Measurements from ENCODE around the gene MET. TPM values are rescaled to one million over a fixed set of nuclear protein-coding genes. Genes with fewer than 3 reads are reported as not detected.

The MET gene
- total and polyA plus RNA-seq, 10 of the 15 experiments (the other 5 are each of a cell fraction or from before 2014, with no cell fraction given) = 0.01 to 0.21 TPM; not detected in 8

GRCh38 chr7:116770941-116771340, 98.9 kb downstream of the MET start:
- no peak overlapping the region for H3K27ac ChIP-seq (ENCODE audit: control insufficient read depth, insufficient read depth)
- no peak overlapping the region for H3K4me2 ChIP-seq (ENCODE audit: control insufficient read depth, insufficient read depth)
- ChIA-PET POLR2A (no interaction called here), CTCF (no interaction called here), SMC1A (ENCODE audit: uncharacterized antibody, unreplicated experiment) (interaction anchor here (1.5 kb wide), 1 partner anchor 10 kb away, joined by 3 read pairs; no protein-coding TSS in a partner anchor), RAD21 (ENCODE audit: unreplicated experiment) (no interaction called here)
- no TSS peak for BruUV-seq (replicated peaks)
- no peak overlapping the region for H3K9ac ChIP-seq (ENCODE audit: control insufficient read depth, insufficient read depth, low read length)
- in situ Hi-C loops (cut with MboI) = no loop called here
- no peak overlapping the region for H2AFZ ChIP-seq (ENCODE audit: control insufficient read depth, low read depth, low read length)
- ATAC-seq (no peak), DNase-seq (ENCODE audit: low read depth, low spot score) (no peak), FAIRE-seq (no peak)
- no peaks in the 10 kb centered on the region for H3K79me2 ChIP-seq (ENCODE audit: control insufficient read depth, insufficient read depth, low read length)
- intact Hi-C loops (cut with micrococcal nuclease; ENCODE audit: unreplicated experiment) = no loop called here
- peaks cover 0 to 8% of the 10 kb centered on the region in 2 experiments; a peak in 2 of 4 replicates for H3K27me3 ChIP-seq (replicated peaks in 1 of 2; ENCODE audit: control insufficient read depth in 2 of 2, insufficient read depth in 2 of 2, low read length in 1 of 2)
- H3K4me1 ChIP-seq (ENCODE audit: control insufficient read depth, insufficient read depth, low read length) = no peaks in the 10 kb centered on the region
- no peak overlapping the region for H3K4me3 ChIP-seq
- H4K20me1 ChIP-seq (ENCODE audit: control insufficient read depth, insufficient read depth) = no peaks in the 10 kb centered on the region
- 42% methylated on average over 1 of the region's 1 CpG for WGBS (ENCODE audit: insufficient coverage, insufficient replicate concordance, low lambda C conversion rate, missing lambda C conversion rate)
- H3K36me3 ChIP-seq (ENCODE audit: control insufficient read depth in 2 of 2, insufficient read depth in 2 of 2, low read length in 1 of 2) = no peaks in the 10 kb centered on the region
- TF ChIP-seq, protein P1, sequence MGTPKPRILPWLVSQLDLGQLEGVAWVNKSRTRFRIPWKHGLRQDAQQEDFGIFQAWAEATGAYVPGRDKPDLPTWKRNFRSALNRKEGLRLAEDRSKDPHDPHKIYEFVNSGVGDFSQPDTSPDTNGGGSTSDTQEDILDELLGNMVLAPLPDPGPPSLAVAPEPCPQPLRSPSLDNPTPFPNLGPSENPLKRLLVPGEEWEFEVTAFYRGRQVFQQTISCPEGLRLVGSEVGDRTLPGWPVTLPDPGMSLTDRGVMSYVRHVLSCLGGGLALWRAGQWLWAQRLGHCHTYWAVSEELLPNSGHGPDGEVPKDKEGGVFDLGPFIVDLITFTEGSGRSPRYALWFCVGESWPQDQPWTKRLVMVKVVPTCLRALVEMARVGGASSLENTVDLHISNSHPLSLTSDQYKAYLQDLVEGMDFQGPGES (IDR thresholded peaks at IDR 0.05) = no peak
- TF ChIP-seq NR2C2 (IDR thresholded peaks at IDR 0.05; ENCODE audit: borderline replicate concordance, control insufficient read depth, insufficient read length, low read depth) = no peak
- TF ChIP-seq, protein P2, sequence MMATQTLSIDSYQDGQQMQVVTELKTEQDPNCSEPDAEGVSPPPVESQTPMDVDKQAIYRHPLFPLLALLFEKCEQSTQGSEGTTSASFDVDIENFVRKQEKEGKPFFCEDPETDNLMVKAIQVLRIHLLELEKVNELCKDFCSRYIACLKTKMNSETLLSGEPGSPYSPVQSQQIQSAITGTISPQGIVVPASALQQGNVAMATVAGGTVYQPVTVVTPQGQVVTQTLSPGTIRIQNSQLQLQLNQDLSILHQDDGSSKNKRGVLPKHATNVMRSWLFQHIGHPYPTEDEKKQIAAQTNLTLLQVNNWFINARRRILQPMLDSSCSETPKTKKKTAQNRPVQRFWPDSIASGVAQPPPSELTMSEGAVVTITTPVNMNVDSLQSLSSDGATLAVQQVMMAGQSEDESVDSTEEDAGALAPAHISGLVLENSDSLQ (IDR thresholded peaks at IDR 0.05) = no peak
- TF ChIP-seq CHD2 (IDR thresholded peaks at IDR 0.05; ENCODE audit: borderline replicate concordance, low read depth, low read length) = no peak
- no peak for TF ChIP-seq SRF (IDR thresholded peaks at IDR 0.05; ENCODE audit: low read depth in 2 of 2, low read length in 2 of 2)
- no peaks in the 10 kb centered on the region for H3K9me3 ChIP-seq (replicated peaks; ENCODE audit: control insufficient read depth, insufficient read depth, low read length)
